D341Med (cell line): ENCODE results near the gene IL27RA.

Source experiments
- DNase-seq: peaks from one replicate; pipeline ENCODE4 v3.0.0; 2012; ENCODE audit warnings: low spot score

IL27RA gene

GRCh38 chr19:14031719-14032480, at the start of gene IL27RA:
TSS of gene IL27RA (plus strand) at chr19:14031762. CDS start at chr19:14031873, 111 bp downstream.
- DNase-seq: peak; percentile 87

DNA sequence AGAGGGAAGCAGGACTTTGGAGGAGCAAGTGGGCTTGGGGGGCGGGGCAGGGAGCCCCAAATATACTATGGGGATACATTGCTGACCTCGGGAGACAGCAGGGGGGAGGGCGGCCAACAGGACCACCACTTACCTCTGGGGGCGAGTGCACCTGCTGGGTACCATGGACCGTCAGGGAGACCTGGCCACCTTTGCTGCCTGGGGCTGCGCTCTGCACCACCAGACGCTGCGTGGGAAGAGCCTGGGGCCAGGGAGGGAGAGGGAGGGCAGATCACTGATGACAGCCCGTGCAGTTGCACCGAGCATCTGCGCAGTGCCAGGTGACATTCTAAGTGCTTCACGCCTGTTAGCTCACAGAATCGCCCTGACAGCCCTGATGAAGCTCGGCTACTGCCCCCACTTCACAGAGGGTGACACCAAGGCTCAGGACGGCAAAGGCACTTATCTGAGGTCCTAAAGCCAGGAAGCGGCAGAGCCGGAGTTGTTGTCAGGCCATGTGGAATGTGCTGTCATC, 49.5 kb upstream of the IL27RA start:
- no peak for DNase-seq

DNA sequence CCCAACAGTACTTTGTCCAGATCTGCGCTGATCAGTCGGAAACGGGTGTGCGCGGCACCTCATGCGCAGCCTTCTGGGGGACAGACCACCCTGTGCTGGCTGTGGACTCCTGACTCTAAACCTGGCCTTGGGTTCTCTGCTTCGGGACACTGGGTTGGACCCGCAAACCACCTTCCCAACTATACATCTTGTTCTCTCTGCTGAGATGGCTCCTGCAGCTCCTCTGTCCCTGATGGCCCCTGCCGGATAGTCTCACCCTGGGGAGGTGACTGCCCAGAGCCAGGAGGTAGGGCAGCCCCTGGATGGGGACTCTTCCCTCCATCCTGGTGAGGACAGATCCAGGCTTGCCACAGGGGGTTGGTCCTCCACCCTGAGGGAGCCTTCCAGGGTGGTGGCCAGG, 48.8 kb upstream of the IL27RA start:
- DNase-seq: no peak

- no peak for DNase-seq
These were observed 48.2 kb upstream of the IL27RA start for GRCh38 chr19:13983213-13983889.

DNA sequence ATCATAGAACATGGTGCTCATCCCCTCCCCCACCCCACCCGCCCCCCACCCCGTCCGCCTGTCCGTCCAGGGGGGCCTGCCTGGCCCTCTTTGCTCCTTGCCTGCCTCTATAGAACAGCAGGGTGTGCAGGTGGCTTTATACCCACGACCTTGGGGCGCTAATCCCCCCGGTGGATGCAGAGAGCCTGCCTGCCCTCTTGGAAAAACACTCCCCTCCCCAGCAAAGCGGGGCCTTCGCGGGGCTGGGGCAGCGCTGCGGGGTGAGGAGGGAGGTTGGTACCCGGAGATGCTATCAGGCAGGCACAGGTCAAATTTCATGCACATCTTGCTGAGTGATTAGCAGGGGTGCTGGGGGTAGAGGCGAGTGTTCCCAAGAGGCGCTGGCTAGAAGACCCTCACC, 47.4 kb upstream of the IL27RA start:
- DNase-seq: peak; percentile 51

- DNase-seq: no peak
These were observed 46.5 kb upstream of the IL27RA start for GRCh38 chr19:13984875-13985741.

- DNase-seq: peak; percentile 46
These were observed 45.7 kb upstream of the IL27RA start for GRCh38 chr19:13985771-13986347.

DNA sequence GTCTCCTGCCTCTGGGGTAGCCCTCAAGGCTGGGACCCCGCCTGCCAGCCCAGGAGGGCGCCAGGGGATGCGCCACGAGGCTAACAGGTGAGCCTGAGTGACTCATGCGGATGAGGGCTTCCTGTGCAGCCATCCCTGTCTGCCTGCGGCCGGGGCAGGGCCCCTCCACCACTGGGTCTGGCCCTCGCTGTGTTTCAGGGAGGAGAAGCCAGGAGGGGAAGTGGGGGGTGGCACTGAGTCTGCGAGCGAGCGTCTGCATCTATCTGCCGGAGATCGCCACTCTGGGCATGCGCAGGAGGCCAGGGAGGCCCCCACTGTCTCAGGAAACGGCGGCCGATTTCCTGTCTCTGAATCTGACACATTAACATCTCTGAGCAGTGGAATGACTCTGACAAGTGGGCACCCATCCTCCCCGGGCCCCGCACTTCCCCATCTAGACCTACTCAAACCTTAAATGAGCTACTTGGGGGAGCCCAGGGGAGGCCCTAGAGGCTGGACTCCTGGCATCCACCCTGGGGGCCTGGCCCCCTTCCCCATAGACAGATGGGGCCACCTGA, 45.1 kb upstream of the IL27RA start:
- DNase-seq: no peak

- DNase-seq: peak; percentile 28
These were observed 44.3 kb upstream of the IL27RA start for GRCh38 chr19:13987101-13987890.

DNA sequence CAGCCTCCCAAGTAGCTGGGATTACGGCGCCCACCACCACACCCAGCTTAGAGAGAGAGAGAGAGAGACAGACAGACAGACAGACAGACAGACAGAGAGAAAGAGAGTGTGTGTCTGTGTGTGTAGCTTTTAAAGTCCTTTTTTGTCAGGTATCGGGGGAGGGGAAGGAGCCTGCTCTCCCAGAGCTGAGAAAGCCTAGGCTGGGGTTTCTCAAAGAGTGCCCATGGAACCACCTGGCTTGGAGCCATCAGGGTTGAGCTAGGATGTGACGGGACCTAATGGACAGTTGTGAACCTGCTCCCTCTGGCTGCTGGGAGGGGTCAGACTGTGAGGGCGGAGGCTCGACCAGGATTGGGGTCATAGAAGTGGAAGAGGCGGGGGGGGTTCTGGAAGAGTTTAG, 42.1 kb upstream of the IL27RA start:
- DNase-seq: no peak

DNA sequence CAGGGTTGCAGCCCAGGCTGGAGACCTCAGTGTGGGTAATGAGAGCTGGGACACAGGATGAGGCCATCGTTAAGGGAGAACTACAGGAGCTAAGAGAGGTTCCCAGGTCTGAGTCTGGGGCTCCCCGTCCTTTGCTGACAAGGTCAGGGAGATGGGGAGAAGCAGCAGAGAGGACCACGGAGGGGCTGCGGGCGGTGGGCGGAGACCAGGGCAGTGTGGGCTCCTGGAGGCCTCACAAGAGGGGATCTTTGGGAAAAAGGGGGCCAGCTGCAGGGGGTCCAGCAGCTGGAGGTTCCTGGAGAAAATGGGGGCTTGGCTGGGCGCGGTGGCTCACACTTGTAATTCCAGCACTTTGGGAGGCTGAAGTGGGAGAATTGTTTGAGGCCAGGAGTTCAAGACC, 41.5 kb upstream of the IL27RA start:
- DNase-seq: no peak

GRCh38 chr19:13992025-13992424, 39.5 kb upstream of the IL27RA start:
- DNase-seq: no peak

GRCh38 chr19:13993590-13994300, 37.8 kb upstream of the IL27RA start:
- DNase-seq: peak; percentile 82

GRCh38 chr19:13995017-13995728, 36.4 kb upstream of the IL27RA start:
- peak; percentile 82 for DNase-seq

GRCh38 chr19:13995878-13996765, 35.4 kb upstream of the IL27RA start:
- DNase-seq: peak; percentile 28

GRCh38 chr19:13996928-13997630, 34.5 kb upstream of the IL27RA start:
- DNase-seq: no peak

DNA sequence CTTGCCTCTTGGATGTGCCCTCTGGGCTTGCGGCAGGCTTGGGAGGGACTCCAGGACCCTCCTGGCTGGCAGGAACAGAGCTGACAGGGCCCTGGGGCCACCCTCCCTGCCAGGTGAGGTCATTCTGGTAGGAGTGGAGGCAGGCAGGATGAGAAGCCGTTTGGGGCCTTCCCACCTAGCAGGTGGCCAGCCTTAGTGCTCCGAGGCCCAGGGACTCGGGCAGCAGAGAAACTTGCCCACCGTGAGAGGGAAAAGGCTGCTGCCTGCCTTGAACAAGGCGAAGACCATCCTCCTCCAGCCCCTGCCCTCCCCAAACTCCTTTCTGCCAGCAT, 34.0 kb upstream of the IL27RA start:
- DNase-seq: no peak

DNA sequence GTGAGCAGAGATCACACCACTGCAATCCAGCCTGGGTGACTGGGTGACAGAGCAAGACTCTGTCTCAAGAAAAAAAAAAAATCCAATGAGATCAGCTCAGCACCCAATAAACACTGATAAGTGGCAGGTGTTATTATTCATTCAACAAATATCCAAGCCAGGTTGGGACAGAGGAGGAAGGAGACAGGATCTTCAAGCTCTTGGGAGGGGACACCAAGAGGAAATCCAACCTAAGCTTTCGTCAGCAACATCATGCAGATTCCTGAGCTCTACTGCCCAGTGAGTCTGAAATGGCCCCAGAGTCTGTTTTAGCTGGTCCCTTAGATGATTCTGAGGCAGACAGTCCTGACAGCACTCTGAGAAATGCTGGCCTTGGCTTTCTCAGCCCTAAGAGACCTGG, 33.1 kb upstream of the IL27RA start:
- DNase-seq: no peak
